HUES6 (cell line): ENCODE data around the gene ARMH2.
"Not testable (repeated sequence)": the region's sequence is repeated elsewhere in the genome, so short reads cannot be mapped to it uniquely, and the experiment has no call there.

Source experiments
- H3K27ac ChIP-seq: 2 replicates; pipeline ENCODE4 v1.7.0; 2013; ENCODE audit warnings: low read depth, mild to moderate bottlenecking, low read length, inconsistent platforms
- H3K27me3 ChIP-seq: 2 replicates; pipeline ENCODE4 v1.6.1; 2013; ENCODE audit warnings: low read length; ENCODE audit not compliant: control insufficient read depth, insufficient read depth
- H3K36me3 ChIP-seq: 2 replicates; pipeline ENCODE4 v1.6.1; 2013; ENCODE audit warnings: low read length; ENCODE audit not compliant: control insufficient read depth, insufficient read depth
- H3K4me1 ChIP-seq: 2 replicates; pipeline ENCODE4 v1.6.1; 2013; ENCODE audit warnings: low read length; ENCODE audit not compliant: control insufficient read depth, insufficient read depth
- H3K4me3 ChIP-seq: 2 replicates; pipeline ENCODE4 v1.5.1; 2013; ENCODE audit warnings: low read depth, low read length
- H3K9ac ChIP-seq: one replicate; pipeline ENCODE4 v1.6.1; 2013; ENCODE audit warnings: mild to moderate bottlenecking, low read length
- H3K9me3 ChIP-seq: 2 replicates; pipeline ENCODE4 v1.6.1; 2013; ENCODE audit warnings: low read depth, low read length; ENCODE audit not compliant: control insufficient read depth, insufficient read depth

The ARMH2 gene

DNA sequence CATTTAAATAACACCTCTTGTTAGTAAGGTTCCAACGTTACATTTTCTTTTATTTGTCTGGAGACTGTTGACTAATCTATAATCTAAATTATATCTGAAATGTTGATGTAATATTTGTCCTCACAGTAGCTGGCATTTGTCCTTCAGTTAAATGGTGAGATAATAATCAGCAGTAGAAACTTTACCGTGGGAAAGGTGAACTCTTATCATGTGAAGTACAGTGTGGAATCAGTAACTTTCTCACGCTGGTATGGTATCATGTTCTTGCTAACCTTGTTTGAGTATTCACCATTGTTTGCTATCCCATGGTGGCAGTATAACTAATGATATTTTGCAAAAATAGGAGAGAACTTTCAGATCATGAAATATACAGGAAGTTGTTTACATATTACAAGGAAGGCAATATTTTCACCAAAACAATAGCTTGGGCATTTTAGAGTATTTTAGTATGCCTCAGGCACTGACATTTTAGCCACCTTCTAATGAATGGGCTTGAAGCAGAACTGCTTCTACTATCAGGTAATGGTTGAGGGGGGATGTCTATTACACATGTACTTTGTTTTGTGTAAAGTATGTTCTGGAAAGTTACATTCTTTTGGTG is 19.2 kb downstream of the ARMH2 start:
- Histone ChIP-seq H3K4me1 (peaks cover 6% of the 10 kb centered on the region; the same call in 1 of the 2 replicates), H3K4me3 (no peak overlapping the region), H3K9me3 (no peaks in the 10 kb centered on the region), H3K36me3 (peaks cover 65% of the 10 kb centered on the region), H3K27ac (no peak overlapping the region), H3K27me3 (no peaks in the 10 kb centered on the region), H3K9ac (no peak overlapping the region)

DNA sequence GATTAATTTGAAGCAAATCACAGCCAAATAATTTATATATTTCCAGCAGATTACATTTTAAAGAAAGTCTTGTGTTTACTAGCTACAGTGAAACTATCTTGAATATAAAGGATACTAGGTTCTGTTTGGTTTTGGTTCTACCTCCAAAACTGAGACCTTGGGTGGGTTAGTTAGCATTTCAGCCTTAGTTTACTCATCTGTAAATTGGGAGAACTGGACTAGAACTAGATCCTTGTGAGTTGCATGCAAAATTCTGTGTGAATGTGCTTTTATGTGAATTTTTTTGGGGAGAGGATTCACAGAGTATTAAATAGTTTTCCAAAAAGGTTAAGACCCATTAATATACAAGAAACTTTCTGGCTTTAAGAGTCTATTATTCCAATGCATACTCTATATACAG is 19.8 kb downstream of the ARMH2 start:
- H3K36me3 ChIP-seq, result peaks cover 59% of the 10 kb centered on the region

DNA sequence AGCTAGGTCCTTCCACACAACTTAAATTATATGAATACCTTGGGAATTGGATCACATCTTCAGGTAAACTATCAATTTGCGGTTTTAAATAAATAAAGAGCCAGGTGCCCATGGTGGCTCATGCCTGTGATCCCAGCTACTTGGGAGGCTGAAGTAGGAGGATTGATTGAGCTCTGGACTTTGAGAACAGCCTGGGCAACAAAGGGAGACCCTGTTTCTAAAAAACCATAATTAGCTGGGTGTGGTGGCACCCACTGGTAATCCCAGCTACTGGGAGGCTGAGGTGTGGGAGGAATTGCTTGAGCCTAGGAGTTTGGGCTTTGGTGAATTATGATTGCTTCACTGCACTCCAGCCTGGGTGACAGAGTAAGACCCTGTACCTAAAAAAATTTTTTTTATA is 20.6 kb downstream of the ARMH2 start:
- H3K9ac ChIP-seq, result no peak overlapping the region
- no peaks in the 10 kb centered on the region for H3K9me3 ChIP-seq
- peaks cover 53% of the 10 kb centered on the region for H3K36me3 ChIP-seq
- H3K4me1 ChIP-seq, result peaks cover 6% of the 10 kb centered on the region; the same call in 1 of the 2 replicates
- no peaks in the 10 kb centered on the region for H3K27me3 ChIP-seq
- H3K27ac ChIP-seq, result no peak overlapping the region
- H3K4me3 ChIP-seq, result peak overlapping the region; percentile 97; the same call in 1 of the 2 replicates

More for the DNA sequence above, 19.8 kb downstream of the ARMH2 start:
- no peaks in the 10 kb centered on the region for H3K27me3 ChIP-seq
- H3K27ac ChIP-seq, result no peak overlapping the region
- H3K4me3 ChIP-seq, result no peak overlapping the region
- H3K9ac ChIP-seq, result no peak overlapping the region
- peaks cover 6% of the 10 kb centered on the region; the same call in 1 of the 2 replicates for H3K4me1 ChIP-seq
- no peaks in the 10 kb centered on the region for H3K9me3 ChIP-seq

DNA sequence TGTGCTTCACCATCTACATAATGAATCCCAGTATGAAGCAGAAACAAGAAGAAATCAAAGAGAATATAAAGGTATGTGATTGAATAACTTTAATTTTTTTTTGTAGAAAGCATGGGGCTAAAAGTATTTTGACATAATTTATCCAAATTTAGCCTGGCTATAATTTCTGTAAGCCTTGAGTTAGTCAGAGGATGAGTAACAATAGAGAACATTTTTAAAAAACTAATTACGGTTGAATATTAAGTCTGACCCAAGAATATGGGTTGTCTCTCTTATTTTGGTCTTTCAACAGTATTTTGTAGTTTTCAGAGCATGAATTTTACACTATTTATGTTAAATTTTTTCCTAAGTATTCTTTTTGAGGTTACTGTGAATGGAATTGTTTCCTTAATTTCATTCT is 21.5 kb downstream of the ARMH2 start:
- Histone ChIP-seq H3K9ac (no peak overlapping the region), H3K4me1 (peaks cover 6% of the 10 kb centered on the region; the same call in 1 of the 2 replicates), H3K36me3 (peaks cover 44% of the 10 kb centered on the region), H3K27me3 (no peaks in the 10 kb centered on the region), H3K4me3 (peak overlapping the region; percentile 97; the same call in 1 of the 2 replicates), H3K27ac (no peak overlapping the region), H3K9me3 (no peaks in the 10 kb centered on the region)

DNA sequence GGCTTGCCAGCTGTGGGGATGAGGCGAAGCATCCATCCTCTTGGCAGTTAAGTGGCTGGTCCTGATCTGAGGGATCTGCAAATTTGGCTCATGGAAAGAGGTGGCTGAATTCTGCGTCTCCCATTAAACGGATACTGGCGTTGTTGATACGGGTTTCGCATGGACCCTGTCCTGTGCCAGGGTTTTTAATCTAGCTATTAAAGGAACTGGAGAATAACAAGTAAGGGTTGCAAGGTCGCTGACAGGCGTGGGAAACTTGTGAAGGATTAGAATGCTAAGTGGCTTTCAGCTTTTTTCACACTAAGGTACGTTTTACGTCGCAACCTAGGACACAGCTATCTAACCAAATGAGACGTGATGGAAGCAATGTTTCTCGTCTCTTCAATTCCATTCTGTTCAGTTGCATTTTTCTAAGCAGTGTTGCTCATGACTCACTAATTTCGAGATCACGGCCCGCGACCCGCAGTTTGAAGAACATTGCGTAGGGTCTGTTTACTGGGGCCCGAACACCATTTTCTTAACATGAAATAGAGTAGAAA is 23.1 kb downstream of the ARMH2 start:
- no peaks in the 10 kb centered on the region for H3K9me3 ChIP-seq
- H3K27ac ChIP-seq, result no peak overlapping the region; the same call in 1 of the 2 replicates
- H3K36me3 ChIP-seq, result peaks cover 29% of the 10 kb centered on the region
- H3K4me3 ChIP-seq, result peak overlapping the region; percentile 97
- H3K9ac ChIP-seq, result peak overlapping the region; percentile 100
- peaks cover 6% of the 10 kb centered on the region; the same call in 1 of the 2 replicates for H3K4me1 ChIP-seq
- H3K27me3 ChIP-seq, result no peaks in the 10 kb centered on the region

DNA sequence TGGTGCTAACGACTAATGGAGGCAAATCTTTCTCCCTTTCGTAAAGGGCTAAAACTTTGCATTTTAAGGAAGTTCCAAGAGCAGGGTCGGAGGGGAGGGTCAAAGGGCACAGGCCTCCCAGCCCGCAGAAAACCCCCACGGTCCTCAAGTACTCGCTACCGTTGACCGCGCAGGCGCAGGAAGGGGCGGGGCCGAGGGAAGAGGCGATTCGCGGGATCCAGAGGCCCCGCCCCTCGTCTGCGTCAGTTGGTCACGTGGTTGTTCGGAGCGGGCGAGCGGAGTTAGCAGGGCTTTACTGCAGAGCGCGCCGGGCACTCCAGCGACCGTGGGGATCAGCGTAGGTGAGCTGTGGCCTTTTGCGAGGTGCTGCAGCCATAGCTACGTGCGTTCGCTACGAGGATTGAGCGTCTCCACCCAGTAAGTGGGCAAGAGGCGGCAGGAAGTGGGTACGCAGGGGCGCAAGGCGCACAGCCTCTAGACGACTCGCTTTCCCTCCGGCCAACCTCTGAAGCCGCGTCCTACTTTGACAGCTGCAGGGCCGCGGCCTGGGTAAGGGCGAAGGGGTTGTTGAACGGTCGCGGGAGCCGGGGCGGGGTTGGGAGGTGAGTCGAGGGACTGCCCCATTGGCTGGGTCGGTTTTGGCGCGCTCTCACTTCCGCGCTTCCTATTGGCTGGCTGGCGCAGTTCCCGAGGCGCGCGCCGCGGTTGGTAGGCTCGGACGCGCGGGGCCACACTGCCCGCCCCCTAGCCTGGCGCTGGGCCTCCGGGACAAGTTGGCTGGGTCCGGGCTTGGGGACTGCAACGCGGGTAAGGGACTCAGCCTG is 23.8 kb downstream of the ARMH2 start, which contains the start of gene GMNN:
Gene GMNN (plus strand): TSS at position 242 of the 824 bp plus-strand sequence. CDS start 2,310 bp downstream, outside the sequence.
- Histone ChIP-seq H3K9ac (peak within 1 kb of the TSS; percentile 100), H3K27me3 (no peaks in the 10 kb centered on the region), H3K27ac (peak within 1 kb of the TSS; percentile 96), H3K4me1 (peaks cover 6% of the 10 kb centered on the region; the same call in 1 of the 2 replicates), H3K9me3 (no peaks in the 10 kb centered on the region), H3K4me3 (peak within 1 kb of the TSS; percentile 97), H3K36me3 (peaks cover 22% of the 10 kb centered on the region)

DNA sequence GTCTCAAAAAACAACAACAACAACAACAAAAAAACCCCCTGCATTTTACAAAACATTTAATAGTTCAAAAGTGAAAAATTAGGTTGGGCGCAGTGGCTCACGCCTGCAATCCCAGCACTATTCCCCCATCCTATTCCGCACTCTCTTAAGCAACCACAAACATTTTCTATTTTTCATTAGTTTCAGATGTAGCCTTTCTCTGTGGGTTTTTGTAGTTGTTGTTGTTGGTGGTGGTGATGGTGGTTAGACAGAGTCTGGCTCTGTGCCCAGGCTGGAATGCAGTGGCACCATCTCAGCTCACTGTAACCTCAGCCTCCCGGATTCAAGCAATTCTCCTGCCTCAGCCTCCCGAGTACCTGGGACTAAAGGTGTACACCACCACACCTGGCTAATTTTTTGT is 30.4 kb downstream of the ARMH2 start:
- no peak overlapping the region for H3K27ac ChIP-seq
- no peaks in the 10 kb centered on the region for H3K4me1 ChIP-seq
- no peak overlapping the region for H3K9ac ChIP-seq
- H3K36me3 ChIP-seq, result no peaks in the 10 kb centered on the region
- no peaks in the 10 kb centered on the region for H3K27me3 ChIP-seq
- H3K4me3 ChIP-seq, result no peak overlapping the region
- H3K9me3 ChIP-seq, result no peaks in the 10 kb centered on the region

DNA sequence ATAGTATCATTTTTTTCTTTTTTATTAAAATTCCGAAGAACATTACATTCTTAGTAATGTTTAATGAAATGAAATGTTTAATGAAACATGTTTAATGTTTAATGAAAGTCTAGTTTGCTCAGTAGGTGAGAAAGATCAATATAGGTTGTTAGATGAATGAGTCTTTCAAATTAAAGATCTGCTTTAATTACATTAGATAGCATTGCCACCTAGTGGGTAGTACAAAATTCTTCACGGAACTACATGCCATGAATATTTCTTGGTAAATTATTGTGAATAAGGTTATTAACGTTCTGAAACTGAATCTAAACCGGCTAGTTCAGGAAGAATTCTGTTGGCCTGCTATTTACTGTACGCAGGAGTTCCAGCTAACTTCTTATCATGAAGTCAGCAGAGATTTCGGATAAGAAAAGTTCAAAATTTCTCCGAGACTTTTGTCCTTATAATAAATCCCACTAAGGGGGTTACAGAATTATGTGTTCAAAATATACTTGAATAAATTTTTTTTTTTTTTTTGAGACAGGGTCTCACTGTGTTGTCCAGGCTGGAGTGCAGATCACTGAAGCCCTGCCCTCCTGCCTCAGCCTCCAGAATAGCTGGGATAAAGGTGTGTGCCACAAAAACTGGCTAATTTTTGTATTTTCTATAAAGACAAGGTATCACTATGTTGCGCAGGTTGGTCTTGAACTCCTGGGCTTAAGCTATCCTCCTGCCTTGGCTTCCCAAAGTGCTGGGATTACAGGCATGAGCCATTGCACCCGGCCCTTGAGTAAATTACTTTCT is 31.8 kb downstream of the ARMH2 start:
- H3K27ac ChIP-seq, result no peak overlapping the region
- no peaks in the 10 kb centered on the region for H3K4me1 ChIP-seq
- H3K4me3 ChIP-seq, result no peak overlapping the region
- no peaks in the 10 kb centered on the region for H3K27me3 ChIP-seq
- H3K36me3 ChIP-seq, result no peaks in the 10 kb centered on the region
- H3K9ac ChIP-seq, result no peak overlapping the region
- H3K9me3 ChIP-seq, result no peaks in the 10 kb centered on the region

DNA sequence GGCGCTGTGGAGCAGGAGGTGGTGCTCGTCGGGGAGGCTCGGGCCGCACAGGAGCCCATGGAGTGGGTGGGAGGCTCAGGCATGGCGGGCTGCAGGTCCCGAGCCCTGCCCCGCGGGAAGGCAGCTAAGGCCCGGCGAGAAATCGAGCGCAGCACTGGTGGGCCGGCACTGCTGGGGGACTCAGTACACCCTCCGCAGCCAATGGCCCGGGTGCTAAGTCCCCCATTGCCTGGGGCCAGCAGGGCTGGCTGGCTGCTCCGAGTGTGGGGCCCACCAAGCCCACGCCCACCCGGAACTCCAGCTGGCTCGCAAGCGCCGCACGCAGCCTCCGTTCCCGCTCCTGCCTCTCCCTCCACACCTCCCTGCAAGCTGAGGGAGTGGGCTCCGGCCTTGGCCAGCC is 32.7 kb downstream of the ARMH2 start:
- H3K27ac ChIP-seq, H3K27me3 ChIP-seq, H3K4me1 ChIP-seq, H3K9me3 ChIP-seq, H3K36me3 ChIP-seq, H3K9ac ChIP-seq, H3K4me3 ChIP-seq: not testable (repeated sequence)

DNA sequence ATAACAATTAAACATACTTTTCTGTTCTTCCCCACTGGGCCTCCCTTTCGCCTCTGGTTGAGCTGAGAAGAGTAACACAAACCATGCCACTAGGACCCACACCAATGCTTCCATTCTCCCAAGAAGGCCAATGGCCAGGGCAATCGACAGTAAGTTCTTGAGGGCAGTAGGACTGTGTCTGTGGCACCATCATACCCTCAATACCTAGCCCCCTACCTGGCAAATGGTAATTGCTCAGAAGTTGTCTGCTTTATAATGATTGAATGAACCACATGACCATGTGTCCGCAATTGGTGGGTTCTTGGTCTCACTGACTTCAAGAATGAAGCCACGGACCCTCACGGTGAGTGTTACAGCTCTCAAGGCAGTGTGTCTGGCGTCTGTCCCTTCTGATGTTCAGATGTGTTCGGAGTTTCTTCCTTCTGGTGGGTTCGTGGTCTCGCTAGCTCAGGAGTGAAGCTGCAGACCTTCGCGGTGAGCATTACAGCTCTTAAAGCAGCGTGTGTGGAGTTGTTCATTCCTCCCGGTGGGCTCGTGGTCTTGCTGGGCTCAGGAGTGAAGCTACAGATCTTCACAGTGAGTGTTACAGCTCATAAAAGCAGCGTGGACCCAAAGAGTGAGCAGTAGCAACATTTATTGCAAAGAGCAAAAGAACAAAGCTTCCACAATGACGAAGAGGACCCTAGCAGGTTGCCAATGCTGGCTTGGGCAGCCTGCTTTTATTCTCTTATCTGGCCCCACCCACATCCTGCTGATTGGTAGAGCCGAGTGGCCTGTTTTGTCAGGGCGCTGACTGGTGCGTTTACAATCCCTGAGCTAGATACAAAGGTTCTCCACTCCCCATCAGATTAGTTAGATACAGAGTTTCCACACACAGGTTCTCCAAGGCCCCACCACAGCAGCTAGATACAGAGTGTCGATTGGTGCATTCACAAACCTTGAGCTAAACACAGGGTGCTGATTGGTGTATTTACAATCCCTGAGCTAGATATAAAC is 33.6 kb downstream of the ARMH2 start:
- H3K9ac ChIP-seq, H3K27ac ChIP-seq, H3K36me3 ChIP-seq, H3K4me3 ChIP-seq, H3K27me3 ChIP-seq, H3K4me1 ChIP-seq, H3K9me3 ChIP-seq: not testable (repeated sequence)
